Left cardiac atrium (tissue), 4 donors: ENCODE data around the gene PDZD2. TPM values are rescaled to one million over a fixed set of nuclear protein-coding genes. Genes with fewer than 3 reads are reported as not detected.
A peak's percentile ranks its signal among the peaks of the same experiment; 100 is the strongest.

ENCODE experiments used
- ATAC-seq, 2 donors: fragments of 200-7000 bp; cut with Tn5 transposase; one replicate each; pipeline ENCODE4 v1.9.1; 2020; ENCODE audit warnings: mild to moderate bottlenecking in 2 of 2, moderate library complexity in 2 of 2
- DNase-seq: peaks from one replicate; pipeline ENCODE4 v3.0.0-alpha.2; 2020
- intact Hi-C, 2 donors: fragments of 100-400 bp; cut with DNase I; formaldehyde crosslinking; loops; one replicate each; pipeline versions ENCODE4 v1.14.1 to v1.15.1; 2022 to 2023
- total RNA-seq, 2 donors: library from RNA; stranded (reverse); fragmentation: NEBNext Ultra II Directional; extraction: Animal tissue kit (Norgen Biotek cat#: 25700); gene quantifications; one replicate each; pipeline ENCODE4 v1.2.1, GENCODE V29; 2021
- donor health status: DM: no; HTN: yes; CAD: no.
- donor health status: DM: no; HTN: yes; CAD: no; lungs with severe emphysema.
- donor health status: DM: yes; HTN: yes; CAD: no.
- donor health status: Dilated cardiomyopathy.

The PDZD2 gene
- total RNA-seq, 2 donors from 2014 or later: 66.2 to 77.3 TPM

DNA sequence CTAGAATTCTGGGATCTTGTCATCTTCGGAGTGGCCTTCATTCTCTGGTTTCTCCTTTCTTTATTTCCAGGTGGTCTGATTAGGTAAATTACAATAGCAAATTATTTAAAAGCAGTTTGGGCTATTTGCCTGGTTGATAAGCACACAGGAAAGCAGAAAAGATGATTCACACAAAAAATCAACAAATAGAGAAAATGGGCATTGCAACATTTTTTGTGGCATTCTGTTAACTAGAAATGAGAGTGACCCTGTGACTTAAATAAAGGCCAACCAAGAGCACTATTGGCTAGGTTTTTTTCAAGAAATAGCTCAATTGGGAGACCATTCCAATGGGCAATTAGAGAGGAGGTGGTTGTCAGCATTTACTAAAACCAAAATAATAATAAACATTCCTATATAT is 6.5 kb upstream of the PDZD2 start:
- DNase-seq (no peak), ATAC-seq (no peak)
- intact Hi-C loops: no loop called here

DNA sequence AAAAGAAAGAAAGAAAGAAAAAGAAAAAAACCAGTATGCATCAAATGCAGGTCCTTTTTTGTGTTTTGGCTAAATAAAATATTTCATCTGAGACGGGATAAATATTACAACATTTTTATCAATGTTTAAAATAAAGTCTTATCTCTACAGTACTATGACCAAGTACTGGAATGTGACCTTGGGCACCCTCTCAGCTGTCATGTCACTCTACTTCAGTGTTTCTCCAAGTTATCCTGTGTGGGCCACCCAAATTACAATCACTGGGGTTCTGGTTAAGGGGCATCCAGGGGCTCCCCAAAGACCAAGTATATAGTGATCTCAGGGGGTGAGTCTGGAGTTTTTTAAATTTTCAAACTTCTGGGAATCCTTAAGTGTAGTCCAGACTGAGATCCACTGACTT is 3.5 kb upstream of the PDZD2 start:
- ATAC-seq (no peak), DNase-seq (no peak)
- intact Hi-C loops: no loop called here

GRCh38 chr5:31637851-31638250 is 1.1 kb upstream of the PDZD2 start:
- DNase-seq: no peak

DNA sequence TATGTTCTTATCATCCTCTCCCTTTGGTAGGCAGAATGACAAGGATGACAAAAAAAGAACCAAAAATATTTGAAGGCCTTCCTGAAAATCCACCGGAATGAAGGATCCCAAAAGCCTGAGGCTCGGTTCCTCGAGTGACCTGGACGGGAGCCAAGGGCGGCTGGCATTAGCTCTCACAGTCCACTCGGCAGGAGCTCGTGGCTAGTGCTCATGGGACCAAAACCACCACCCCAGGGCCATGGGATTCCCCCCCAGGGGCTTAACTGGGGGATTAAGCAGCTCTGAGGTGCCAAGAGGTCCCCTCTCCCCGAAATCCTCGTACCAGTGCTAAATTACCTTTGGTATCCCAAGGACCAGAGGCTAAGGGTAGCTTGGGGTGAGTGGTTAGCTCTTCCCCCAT is 586 bp upstream of the PDZD2 start:
- intact Hi-C loops: no loop called here
- DNase-seq (peak; percentile 62), ATAC-seq (peak in 1 of 2 donors; percentile 12)

More at GRCh38 chr5:31637851-31638250, 1.1 kb upstream of the PDZD2 start:
- intact Hi-C loops: no loop called here
- ATAC-seq: no peak

DNA sequence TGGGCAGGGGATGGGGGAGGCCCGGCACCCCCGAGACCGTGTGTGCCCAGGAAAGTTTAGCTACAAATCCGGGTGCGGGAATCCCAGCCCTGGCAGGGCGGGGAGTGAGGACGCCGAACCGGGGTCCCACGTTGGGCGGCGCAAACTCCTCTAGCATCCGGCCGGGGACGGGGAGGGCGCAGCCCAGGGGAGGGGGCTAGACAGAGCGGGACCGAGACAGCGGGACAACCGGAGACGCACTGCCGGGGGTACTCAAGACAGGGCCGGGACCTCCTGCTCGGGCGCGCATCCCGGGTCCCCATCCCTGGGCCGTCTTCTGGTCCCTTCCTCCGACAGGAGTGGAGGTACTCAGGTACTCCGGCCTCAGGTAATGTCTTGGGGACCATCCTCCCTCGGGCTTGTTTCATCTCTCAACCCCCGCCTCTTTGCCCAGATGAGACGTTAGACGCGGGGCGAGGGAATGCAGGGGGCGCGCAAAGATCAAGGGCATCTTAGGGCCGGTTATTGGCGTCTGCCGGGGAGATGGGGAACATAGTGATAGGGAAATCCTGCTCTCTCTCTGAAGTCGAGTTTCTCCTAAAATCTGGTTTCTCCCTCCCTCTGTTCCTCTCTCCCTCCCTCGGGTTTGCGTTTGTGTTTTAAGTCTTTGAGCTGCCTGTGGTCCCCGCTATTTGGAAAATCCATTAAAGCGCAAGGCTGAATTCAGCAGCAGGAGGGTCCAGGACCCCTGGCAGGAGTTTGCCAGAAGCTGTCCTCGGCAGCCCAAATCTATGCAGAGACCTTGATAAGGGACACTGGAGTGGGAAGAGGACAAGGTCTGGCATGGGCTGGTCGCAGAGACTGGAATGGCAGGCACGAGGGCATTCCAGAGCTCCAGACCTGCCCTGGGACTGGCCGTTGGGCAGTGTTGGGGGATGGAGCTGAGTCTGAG is 815 bp downstream of the PDZD2 start:
- ATAC-seq (peak; percentile 27 to 41), DNase-seq (peak; percentile 28)
- intact Hi-C loops: loop anchor here in 1 of 2 donors (10.0 kb wide), 1 partner anchor 165 kb away; no protein-coding TSS in a partner anchor

DNA sequence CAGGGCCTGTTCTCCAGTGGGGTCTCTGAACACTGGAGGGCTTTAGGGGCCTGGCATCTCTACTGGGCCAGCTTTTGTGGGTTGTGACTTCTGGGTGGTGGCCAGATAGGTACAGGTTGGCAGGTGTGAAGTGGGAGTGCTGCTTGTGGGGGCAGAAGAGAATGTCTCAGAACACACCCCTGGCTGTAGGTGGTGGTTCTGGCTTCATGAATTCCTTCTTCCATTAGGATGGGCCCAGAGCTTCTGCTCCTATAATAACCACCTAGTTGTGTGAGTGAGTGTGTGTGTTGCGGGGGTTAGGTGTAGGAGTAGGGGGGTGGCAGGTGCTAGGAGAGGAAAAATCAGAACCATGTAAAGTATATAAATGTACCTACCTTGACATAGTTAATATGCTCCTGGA is 1.6 kb downstream of the PDZD2 start:
- ATAC-seq: no peak
- intact Hi-C loops: loop anchor here in 1 of 2 donors (10.0 kb wide), 1 partner anchor 164 kb away; no protein-coding TSS in a partner anchor

GRCh38 chr5:31641059-31641458 is 2.1 kb downstream of the PDZD2 start:
- intact Hi-C loops: loop anchor here in 1 of 2 donors (10.0 kb wide), 1 partner anchor 164 kb away; no protein-coding TSS in a partner anchor
- ATAC-seq (no peak), DNase-seq (no peak)

More for the DNA sequence above, 1.6 kb downstream of the PDZD2 start:
- DNase-seq: no peak

DNA sequence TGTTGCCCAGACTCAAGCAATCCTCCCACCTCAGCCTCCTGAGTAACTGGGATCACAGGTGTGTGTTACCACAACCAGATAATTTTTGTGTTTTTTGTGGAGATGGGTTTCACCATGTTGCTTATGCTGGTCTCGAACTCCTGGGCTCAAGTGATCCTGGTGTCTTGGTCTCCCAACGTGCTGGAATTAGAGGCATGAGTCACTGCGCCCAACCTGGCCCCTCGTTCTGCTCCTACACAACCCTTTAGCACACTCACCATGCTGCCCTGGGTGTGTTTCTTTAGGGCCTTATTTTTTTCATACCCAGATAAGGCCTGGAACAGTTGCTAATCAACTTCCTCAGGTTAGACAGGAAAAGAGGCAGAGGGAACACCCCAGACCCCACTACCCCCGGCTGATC is 2.6 kb downstream of the PDZD2 start:
- intact Hi-C loops: loop anchor here in 1 of 2 donors (10.0 kb wide), 1 partner anchor 163 kb away; no protein-coding TSS in a partner anchor
- ATAC-seq: no peak
- DNase-seq: no peak

DNA sequence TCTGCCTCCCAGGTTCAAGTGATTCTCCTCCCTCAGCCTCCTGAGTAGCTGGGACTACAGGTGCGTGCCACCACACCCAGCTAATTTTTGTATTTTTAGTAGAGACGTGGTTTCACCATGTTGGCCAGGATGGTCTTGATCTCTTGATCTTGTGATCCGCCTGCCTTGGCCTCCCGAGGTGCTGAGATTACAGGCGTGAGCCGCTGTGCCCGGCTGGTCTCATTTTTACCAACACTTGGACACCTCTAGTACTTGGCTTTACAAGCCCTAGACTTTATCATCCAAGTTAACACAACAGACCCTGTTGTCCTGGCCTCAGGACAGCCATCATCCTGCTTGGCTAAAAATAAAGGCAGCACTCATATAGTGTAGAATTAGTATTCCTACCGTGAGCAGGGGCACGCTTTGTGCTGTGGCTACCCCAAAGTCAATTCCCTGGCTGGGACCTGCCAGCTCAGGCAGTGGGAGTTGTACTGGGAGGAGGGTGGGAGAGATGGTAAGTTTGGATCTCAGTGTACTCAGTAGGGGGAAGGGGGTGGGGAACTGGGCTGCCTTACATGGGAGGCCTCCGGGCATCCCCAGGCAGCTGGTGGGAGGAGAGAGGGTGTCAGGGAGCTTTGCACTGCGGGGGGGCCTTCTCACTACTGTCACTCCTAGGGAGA is 6.6 kb downstream of the PDZD2 start:
- ATAC-seq (peak; percentile 60 to 79), DNase-seq (no peak)
- intact Hi-C loops: loop anchor here in 1 of 2 donors (10.0 kb wide), 1 partner anchor 159 kb away; no protein-coding TSS in a partner anchor

- no peak for DNase-seq
- ATAC-seq: no peak
- intact Hi-C loops: loop anchor here in 1 of 2 donors (10.0 kb wide), 1 partner anchor 156 kb away; no protein-coding TSS in a partner anchor
Observed at GRCh38 chr5:31648326-31648725, 9.4 kb downstream of the PDZD2 start.

DNA sequence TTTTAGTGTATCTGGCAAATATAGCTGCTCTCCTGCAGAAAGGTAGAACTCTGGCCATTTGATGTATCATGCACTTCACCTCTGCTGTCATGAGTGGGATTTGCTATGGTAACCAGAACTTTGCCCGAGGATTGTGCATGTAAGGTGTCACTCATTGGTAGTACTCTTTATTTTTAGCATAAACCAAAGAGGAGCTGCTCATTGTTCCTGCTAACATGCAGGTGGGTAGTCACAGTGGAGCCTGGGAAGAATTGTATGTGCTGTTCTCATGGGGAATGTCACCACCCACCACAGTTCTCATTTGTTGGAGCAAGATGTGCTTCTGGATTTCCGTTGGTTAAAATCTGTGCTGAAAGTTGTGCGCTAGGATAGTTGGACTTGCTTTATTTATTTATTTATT is 12.3 kb downstream of the PDZD2 start:
- DNase-seq: no peak
- intact Hi-C loops: no loop called here
- ATAC-seq: no peak

- intact Hi-C loops: no loop called here
Observed at GRCh38 chr5:31655491-31655890, 16.6 kb downstream of the PDZD2 start.

GRCh38 chr5:31656806-31657205 is 17.9 kb downstream of the PDZD2 start:
- intact Hi-C loops: no loop called here
- no peak for ATAC-seq
- no peak for DNase-seq

More at GRCh38 chr5:31655491-31655890, 16.6 kb downstream of the PDZD2 start:
- ATAC-seq: no peak
- DNase-seq: no peak

GRCh38 chr5:31657315-31657979 is 18.5 kb downstream of the PDZD2 start:
- intact Hi-C loops: no loop called here
- no peak for DNase-seq
- peak in 1 of 2 donors; percentile 68 for ATAC-seq

- intact Hi-C loops: no loop called here
- no peak for ATAC-seq
- DNase-seq: no peak
Observed at GRCh38 chr5:31661257-31661656, 22.3 kb downstream of the PDZD2 start.

DNA sequence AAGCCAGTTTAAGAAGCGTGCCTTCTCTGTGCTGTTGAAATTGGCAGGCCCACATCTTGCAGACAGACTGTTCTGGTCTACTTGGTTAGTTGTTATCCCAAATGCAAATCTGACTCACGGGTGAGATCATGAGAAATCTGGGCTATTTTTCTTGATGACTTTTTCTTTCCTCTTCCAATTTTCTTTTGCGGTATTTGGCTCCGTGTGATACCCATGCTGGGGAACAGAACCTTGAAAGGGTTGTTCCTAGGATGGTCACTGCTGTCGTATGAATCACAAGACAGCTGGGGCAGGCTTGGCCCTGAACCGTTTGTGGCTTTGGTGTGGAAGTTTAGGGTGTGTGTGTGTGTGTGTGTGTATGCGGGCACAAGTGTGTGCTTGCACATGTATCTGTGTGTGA is 24.6 kb downstream of the PDZD2 start:
- intact Hi-C loops: no loop called here
- peak; percentile 49 for DNase-seq
- peak in 1 of 2 donors; percentile 91 for ATAC-seq

DNA sequence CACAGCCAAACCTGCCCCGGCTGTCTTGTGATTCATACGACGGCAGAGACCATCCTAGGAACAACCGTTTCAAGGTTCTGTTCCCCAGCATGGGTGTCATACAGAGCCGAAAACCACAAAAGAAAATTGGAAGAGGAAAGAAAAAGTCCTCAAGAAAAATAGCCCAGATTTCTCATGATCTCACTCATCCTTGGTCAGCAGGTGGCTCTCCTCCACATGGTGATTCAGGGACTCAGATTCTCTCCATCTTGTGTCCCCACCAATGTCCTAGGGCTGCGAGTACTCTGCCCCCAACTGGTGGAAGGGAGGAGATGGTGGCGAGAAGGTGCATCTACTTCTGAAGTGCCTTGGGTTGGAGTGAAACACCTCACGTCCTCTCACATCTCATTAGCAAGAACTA is 25.6 kb downstream of the PDZD2 start:
- ATAC-seq: peak in 1 of 2 donors; percentile 18
- intact Hi-C loops: no loop called here
- DNase-seq: no peak

DNA sequence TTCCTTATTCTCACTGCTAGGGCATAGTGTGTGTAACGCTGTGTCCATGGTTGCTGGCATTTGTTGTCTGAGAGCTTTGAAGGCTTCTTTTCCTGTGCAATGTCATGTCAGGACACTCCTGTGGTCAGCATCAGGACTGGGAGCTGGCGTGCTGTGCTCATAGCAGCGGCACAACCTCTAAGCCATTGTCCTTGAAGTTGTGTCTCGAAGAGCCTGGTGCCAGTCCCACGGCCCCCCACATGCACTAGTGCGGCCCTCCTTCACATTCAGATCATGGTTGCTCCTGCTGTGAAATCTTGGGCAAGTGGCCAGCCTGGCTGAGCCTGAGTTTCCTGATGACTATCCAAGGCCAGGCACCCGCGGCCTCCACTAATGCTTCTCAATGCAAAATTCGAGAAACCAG is 32.4 kb downstream of the PDZD2 start:
- intact Hi-C loops: no loop called here
- ATAC-seq (peak; percentile 57 to 85), DNase-seq (peak; percentile 41)

GRCh38 chr5:31674371-31674951 is 35.5 kb downstream of the PDZD2 start:
- intact Hi-C loops: no loop called here
- no peak for ATAC-seq

More at GRCh38 chr5:31674371-31674951, 35.5 kb downstream of the PDZD2 start:
- no peak for DNase-seq
